Left ventricle myocardium inferior (tissue), 1 donor: ENCODE measurements around the gene SLC35F6. TPM values are rescaled to one million over a fixed set of nuclear protein-coding genes. Genes with fewer than 3 reads are reported as not detected.

ENCODE experiments used
- DNase-seq: peaks from one replicate; pipeline ENCODE4 v3.0.0-alpha.2; 2020
- H3K27ac ChIP-seq: fragments of 200-600 bp; replicated peaks from 2 replicates; pipeline ENCODE4 v1.8.0; 2021
- H3K27me3 ChIP-seq: fragments of 200-600 bp; 2 replicates; pipeline ENCODE4 v1.8.0; 2021; ENCODE audit warnings: low read depth
- H3K36me3 ChIP-seq: fragments of 200-600 bp; 2 replicates; pipeline ENCODE4 v1.8.0; 2021
- H3K4me1 ChIP-seq: fragments of 200-600 bp; 2 replicates; pipeline ENCODE4 v1.8.0; 2021
- H3K4me3 ChIP-seq: fragments of 200-600 bp; 2 replicates; pipeline ENCODE4 v1.8.0; 2021; ENCODE audit warnings: mild to moderate bottlenecking, moderate library complexity
- H3K9me3 ChIP-seq: fragments of 200-600 bp; replicated peaks from 2 replicates; pipeline ENCODE4 v1.8.0; 2021
- CTCF ChIP-seq: fragments of 200-600 bp; IDR thresholded peaks from 2 replicates; pipeline ENCODE4 v1.8.0; 2021; ENCODE audit warnings: antibody characterized with exemption, mild to moderate bottlenecking, borderline replicate concordance
- intact Hi-C: fragments of 100-400 bp; cut with micrococcal nuclease; formaldehyde crosslinking; loops from one replicate; pipeline ENCODE4 v1.11.0; 2022
- total RNA-seq: library from RNA; stranded (reverse); fragmentation: NEBNext Ultra II Directional; extraction: Animal tissue kit (Norgen Biotek cat#: 25700); gene quantifications from one replicate; pipeline ENCODE4 v1.2.1, GENCODE V29; 2021
- donor health status: DM: no; HTN: yes; CAD: no; lungs with severe emphysema.

The SLC35F6 gene
- total RNA-seq, 1 donor from 2014 or later: 19.6 TPM

- DNase-seq: no peak
- Histone ChIP-seq H3K27me3 (no peaks in the 10 kb centered on the region), H3K36me3 (no peaks in the 10 kb centered on the region), H3K27ac (no peak overlapping the region), H3K4me3 (no peak overlapping the region), H3K9me3 (no peaks in the 10 kb centered on the region), H3K4me1 (peaks cover 15% of the 10 kb centered on the region)
- intact Hi-C loops: no loop called here
- no peak for TF ChIP-seq CTCF
Measured at GRCh38 chr2:26754539-26754938, 9.5 kb upstream of the SLC35F6 start.

GRCh38 chr2:26754972-26755670 is 9.0 kb upstream of the SLC35F6 start:
- no peak for TF ChIP-seq CTCF
- Histone ChIP-seq H3K4me3 (no peak overlapping the region), H3K9me3 (no peaks in the 10 kb centered on the region), H3K4me1 (peaks cover 15% of the 10 kb centered on the region), H3K27me3 (no peaks in the 10 kb centered on the region), H3K27ac (no peak overlapping the region), H3K36me3 (no peaks in the 10 kb centered on the region)
- intact Hi-C loops: no loop called here
- no peak for DNase-seq

- Histone ChIP-seq H3K9me3 (no peaks in the 10 kb centered on the region), H3K4me1 (peaks cover 15% of the 10 kb centered on the region), H3K36me3 (no peaks in the 10 kb centered on the region), H3K27me3 (no peaks in the 10 kb centered on the region), H3K4me3 (no peak overlapping the region), H3K27ac (peak overlapping the region; percentile 2)
- intact Hi-C loops: no loop called here
- TF ChIP-seq CTCF: no peak
- DNase-seq: no peak
Measured at GRCh38 chr2:26756337-26756736, 7.7 kb upstream of the SLC35F6 start.

GRCh38 chr2:26757873-26758789 is 6.0 kb upstream of the SLC35F6 start:
- intact Hi-C loops: no loop called here
- DNase-seq: no peak
- no peak for TF ChIP-seq CTCF
- H3K9me3 ChIP-seq: no peaks in the 10 kb centered on the region
- no peaks in the 10 kb centered on the region for H3K27me3 ChIP-seq
- no peak overlapping the region for H3K4me3 ChIP-seq
- peaks cover 15% of the 10 kb centered on the region for H3K4me1 ChIP-seq
- no peaks in the 10 kb centered on the region for H3K36me3 ChIP-seq
- peak overlapping the region; percentile 69 for H3K27ac ChIP-seq

GRCh38 chr2:26758790-26759321 is 5.2 kb upstream of the SLC35F6 start:
- DNase-seq: no peak
- H3K27me3 ChIP-seq: no peaks in the 10 kb centered on the region
- H3K9me3 ChIP-seq: no peaks in the 10 kb centered on the region
- no peak for TF ChIP-seq CTCF
- H3K4me3 ChIP-seq: no peak overlapping the region
- intact Hi-C loops: no loop called here
- peaks cover 22% of the 10 kb centered on the region for H3K4me1 ChIP-seq
- peak overlapping the region; percentile 69 for H3K27ac ChIP-seq
- no peaks in the 10 kb centered on the region for H3K36me3 ChIP-seq
